OCI-M2 (cell line): ENCODE results near the gene ECHDC3.

ENCODE experiments used
- DNase-seq: peaks from one replicate; lab custom pipeline; 2025; ENCODE audit not compliant: unreplicated experiment; lab: John Stamatoyannopoulos, UW

The ECHDC3 gene

GRCh38 chr10:11810313-11810766, 68.2 kb downstream of the ECHDC3 start:
- DNase-seq = no peak

- DNase-seq = no peak
These were observed 68.8 kb downstream of the ECHDC3 start for GRCh38 chr10:11810973-11811372.

GRCh38 chr10:11813177-11813576, 71.0 kb downstream of the ECHDC3 start:
- DNase-seq = no peak
